HK-2 (cell line): ENCODE measurements around the gene MTTP.

Experiments
- DNase-seq: peaks from one replicate; pipeline ENCODE4 v3.0.0-alpha.2; 2018; ENCODE audit not compliant: unreplicated experiment

The MTTP gene

GRCh38 chr4:99670409-99671073 lies 95.9 kb downstream of the MTTP start:
- no peak for DNase-seq
